ENCODE results near the gene GARRE1.
"Not testable (repeated sequence)": the region's sequence is repeated elsewhere in the genome, so short reads cannot be mapped to it uniquely, and the experiment has no call there.

Gene GARRE1, protein sequence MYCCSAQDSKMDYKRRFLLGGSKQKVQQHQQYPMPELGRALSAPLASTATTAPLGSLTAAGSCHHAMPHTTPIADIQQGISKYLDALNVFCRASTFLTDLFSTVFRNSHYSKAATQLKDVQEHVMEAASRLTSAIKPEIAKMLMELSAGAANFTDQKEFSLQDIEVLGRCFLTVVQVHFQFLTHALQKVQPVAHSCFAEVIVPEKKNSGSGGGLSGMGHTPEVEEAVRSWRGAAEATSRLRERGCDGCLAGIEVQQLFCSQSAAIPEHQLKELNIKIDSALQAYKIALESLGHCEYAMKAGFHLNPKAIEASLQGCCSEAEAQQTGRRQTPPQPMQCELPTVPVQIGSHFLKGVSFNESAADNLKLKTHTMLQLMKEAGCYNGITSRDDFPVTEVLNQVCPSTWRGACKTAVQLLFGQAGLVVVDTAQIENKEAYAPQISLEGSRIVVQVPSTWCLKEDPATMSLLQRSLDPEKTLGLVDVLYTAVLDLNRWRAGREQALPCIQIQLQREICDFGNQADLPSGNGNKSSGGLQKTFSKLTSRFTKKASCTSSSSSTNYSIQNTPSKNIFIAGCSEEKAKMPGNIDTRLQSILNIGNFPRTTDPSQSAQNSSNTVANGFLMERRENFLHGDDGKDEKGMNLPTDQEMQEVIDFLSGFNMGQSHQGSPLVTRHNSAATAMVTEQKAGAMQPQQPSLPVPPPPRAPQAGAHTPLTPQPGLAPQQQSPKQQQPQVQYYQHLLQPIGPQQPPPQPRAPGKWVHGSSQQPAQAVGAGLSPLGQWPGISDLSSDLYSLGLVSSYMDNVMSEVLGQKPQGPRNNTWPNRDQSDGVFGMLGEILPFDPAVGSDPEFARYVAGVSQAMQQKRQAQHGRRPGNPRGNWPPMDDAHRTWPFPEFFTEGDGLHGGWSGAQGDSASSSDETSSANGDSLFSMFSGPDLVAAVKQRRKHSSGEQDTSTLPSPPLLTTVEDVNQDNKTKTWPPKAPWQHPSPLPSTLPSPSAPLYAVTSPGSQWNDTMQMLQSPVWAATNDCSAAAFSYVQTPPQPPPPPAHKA (N-terminal part only)

DNA sequence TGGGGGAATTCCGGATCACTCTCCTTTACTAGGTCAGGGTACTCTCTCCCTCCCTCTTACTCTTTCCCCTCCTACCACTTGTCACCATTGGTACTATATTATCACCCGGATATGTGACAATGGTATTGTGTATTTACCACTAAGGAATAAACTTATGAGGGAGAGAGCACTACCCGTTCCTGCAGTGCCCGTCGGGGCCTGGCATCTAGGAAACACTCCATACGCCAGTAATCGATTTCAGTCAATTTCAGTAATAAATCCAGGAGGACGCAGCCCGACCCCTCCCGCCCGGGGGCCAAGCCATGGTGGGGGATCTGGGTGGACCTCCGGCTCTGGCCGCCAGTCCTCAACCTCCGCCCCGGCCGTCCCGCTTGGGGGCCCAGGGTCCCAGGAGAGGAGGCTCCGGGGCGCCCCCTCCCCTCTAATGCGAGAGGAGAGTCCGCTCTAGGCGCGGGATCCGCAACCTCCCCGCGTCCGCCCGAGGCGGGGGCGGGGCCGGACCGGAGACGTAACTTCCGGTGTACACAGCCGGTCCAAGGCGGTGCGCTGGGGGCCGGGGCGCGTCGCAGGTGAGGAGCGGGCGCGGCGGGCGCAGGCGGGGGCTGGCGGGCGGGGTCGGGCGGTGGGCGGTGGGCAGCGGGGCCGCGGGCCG, at the start of gene GARRE1:
TSS of gene GARRE1 (plus strand) at position 509 of the 652 bp plus-strand sequence. CDS start 45,920 bp downstream, outside the sequence.
- DNase-seq = peak; percentile 92

DNA sequence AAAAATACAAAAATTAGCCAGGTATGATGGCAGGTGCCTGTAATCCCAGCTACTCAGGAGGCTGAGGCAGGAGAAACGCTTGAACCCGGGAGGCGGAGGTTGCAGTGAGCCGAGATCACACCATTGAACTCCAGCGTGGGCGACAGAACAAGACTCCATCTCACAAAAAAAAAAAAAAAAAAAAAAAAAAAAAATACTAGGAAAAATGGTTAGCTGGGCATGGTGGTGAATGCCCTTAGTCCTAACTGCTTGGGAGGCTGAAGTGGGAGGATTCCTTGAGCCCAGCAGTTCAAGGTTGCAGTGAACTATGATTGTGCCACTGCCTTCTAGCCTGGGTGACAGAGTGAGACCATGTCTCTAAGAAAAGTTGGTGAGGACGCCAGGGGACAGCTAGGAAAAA, 49.0 kb upstream of the GARRE1 start:
- not testable (repeated sequence) for DNase-seq

DNA sequence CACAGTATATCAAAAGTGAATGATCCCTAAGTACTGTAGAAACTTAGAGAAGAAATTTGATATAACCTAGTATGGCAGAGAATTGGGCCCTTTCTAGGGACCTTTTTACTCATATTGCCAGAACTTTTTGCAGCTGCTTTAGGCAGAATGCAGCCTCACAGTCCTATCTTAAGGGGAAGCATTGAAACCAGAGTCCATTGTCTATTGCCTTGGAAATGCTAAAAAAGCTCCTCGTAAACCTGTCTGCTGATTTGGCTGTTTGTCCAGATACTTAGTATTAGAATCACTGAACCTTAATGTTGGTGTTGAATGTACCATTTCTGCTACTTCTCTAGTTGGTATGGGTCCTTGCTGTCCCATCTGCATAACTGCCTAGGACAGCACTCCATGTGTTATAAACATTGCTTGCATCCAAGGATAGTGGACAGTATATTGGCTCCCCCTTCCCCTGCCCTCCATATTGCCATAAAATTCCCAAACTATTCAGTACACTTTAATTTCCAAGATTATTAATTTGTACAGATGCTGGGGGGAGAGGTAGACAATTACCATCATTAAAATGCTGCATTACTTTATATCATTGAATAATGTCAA, 46.0 kb upstream of the GARRE1 start:
- DNase-seq = no peak

DNA sequence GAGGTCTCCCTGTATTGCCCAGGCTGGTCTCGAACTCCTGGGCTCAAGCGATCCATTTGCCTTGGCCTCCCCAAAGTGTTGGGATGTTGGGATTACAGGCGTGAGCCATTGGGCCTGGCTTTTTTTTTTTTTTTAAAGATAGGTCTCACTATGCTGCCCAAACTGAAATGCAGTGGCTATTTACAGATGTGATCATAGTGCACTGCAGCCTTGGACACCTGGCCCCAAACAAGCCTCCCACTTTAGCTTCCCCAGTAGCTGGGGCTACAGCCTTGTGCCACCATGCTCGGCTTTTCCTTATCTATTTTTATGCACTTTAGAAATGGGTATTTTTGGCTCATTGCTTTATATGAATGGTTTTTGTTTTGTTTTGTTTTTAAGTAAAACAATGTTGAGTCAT, 44.6 kb upstream of the GARRE1 start:
- DNase-seq = no peak

DNA sequence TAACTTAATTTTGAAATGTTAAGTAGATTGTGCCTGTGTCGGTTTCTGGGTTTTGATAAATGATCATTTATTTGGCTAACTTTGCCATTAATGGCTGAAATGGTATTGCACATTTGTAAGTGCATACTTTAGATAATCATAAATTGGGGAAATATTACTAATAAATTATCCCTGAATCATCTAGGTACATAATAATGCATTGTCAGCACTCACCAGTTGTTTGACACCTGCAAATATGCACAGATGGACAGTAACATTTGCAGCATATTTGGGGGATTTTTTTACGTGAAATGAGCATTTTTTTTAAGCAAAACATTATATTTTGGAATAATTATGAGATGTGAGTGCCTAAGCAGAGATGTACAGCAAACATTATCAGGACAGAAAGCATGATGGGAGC, 41.1 kb upstream of the GARRE1 start:
- no peak for DNase-seq

DNA sequence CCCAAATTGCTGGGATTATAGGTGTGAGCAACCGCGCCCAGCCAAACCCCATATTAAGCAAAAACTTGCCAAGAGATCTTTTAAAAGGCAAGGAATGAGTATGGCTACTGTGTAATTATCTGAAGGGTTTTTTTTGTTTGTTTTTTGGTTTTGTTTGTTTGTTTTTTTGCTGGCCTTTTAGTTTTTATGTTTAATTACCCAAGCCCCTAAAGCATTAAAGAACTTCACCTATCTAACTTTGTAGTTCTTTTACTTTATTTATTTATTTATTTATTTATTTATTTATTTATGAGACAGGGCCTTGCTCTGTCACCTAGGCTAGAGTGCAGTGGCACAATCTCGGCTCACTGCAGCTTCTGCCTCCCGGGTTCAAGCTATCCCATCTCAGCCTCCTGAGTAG, 40.3 kb upstream of the GARRE1 start:
- no peak for DNase-seq

DNA sequence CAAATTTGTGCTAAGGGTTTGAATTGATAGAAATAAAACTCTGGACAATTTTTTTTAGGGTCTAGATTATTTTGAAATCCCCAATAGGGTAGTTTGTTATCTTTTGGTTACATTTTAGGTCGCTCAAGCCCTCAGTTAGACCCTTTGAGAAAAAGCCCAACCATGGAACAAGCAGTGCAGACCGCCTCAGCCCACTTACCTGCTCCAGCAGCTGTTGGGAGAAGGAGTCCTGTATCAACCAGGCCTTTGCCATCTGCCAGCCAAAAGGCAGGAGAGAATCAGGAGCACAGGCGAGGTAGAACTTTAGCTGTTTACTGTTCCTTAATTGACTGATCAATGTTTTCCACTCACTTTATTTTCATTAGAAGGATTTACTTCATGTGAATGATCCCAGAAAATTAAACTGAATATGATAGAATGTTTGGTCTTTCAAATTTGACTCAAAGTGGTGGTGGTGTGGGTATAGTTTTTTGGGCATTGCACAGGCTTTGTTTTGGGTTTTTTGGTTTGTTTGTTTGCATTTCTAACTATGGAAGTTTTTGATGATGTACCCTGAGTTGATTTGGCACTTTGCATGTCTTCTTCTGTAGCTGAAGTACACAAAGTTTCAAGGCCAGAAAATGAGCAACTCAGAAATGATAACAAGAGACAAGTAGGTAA, 39.2 kb upstream of the GARRE1 start:
- DNase-seq = no peak

DNA sequence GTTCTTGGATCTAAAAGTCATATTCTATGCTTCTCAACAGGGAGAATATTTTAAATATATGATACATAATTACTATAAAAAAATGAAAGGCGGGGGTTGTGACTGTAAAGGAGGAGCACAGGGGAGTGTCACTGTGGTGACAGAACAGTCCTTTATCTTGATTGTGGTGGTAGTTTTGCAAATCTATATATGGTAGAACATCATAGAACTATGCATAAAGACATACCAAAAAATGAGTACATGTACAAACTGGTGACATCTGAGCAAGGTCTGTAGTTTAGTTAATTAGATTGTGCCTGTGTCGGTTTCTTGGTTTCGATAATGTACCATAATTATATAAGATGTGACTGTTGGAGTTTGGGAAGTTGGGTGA, 38.7 kb upstream of the GARRE1 start:
- DNase-seq = no peak

DNA sequence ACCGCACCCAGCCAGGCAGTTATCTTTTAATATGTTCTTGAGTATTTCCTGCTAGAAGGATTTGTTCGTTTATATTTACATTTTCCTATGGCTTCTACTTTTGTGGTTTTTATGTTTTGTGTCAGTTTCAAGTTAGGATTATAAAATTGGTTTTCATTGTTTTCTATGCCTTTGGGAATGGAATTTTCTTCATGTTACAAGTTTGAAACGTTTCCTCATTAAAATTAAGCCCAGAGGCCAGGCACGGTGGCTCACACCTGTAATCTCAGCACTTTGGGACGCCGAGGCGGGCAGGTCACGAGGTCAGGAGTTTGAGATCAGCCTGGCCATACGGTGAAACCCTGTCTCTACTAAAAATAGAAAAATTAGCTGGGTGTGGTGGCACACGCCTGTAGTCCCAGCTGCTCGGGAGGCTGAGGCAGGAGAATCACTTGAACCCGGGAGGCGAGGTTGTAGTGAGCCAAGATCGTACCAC, 37.6 kb upstream of the GARRE1 start:
- not testable (repeated sequence) for DNase-seq

DNA sequence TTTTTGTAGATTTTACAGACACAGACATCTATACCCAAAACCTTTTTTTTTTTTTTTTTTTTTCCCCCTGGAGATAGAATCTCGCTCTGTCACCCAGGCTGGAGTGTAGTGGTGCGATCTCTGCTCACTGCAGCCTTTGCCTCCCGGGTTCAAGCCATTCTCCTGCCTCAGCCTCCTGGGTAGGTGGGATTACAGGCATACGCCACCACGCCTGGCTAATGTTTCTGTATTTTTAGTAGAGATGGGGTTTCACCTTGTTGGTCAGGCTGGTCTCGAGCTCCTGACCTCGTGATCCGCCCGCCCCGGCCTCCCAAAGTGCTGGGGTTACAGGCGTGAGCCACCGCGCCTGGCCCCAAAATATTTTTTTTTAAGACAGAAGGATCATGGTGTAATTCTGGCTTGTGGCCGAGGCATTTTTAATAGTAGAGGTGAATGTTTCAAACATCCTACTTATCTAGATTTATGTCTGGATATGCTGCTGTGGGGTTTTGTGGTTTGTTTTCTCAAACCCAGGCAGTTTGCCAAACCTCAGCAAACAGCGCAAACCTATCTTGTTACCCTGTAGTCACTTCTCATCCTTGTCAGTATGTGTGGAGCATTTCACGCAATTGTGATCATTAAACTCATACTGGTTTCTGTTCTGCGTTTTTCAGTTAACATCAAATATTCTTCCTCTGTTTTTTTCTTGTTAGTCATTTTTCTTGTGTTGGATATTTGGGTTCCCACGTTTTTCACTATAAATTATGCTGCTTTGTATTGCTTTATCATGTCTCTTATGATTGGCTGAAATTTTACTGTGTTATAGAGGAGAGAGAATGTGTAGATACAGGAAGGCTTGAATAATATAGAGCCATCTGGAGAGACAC, 36.2 kb upstream of the GARRE1 start:
- DNase-seq = peak; percentile 82

DNA sequence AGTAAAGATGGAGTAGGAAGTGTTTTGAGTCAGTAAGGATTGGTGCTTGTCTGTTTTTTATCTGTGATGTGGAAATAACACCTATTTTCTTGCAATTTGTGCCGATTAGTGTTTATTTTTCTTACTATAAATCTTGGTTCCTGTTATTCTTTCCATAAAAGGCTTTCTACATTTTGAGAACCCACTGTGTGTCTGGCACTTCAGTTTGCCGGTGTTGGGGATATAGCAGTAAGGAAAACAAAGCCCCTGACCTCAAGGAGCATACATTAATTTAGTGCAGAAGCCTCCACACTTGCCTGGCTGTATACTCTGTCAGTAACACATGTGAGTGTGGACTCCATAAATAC, 35.6 kb upstream of the GARRE1 start:
- no peak for DNase-seq

DNA sequence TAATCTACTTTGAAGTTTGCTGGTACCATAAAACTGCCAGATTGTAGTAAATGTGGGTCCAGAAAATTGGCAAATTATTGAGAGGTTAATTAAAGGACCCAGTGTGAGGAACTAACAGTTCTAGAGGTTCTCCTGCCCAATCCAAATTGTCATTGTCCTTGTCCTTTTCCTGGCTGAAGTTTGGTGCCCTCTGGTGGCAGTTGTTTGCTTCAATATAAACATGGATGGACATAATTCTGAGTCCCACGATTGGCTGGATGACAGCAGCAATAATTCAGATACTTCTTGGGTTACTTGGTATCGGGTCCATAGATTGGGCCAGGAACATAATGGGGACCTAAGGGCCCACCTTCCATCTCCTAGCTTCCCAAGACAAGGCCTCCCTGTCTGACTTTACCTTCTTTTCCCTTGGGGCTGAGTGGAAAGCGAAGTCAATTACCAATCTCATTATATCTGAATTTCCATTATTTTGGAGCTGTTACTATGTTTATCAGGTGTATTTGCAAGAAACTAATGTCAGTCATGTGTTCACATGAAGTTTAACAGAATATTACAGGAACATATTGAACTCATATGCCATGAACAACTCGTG, 33.8 kb upstream of the GARRE1 start:
- DNase-seq = peak; percentile 72

DNA sequence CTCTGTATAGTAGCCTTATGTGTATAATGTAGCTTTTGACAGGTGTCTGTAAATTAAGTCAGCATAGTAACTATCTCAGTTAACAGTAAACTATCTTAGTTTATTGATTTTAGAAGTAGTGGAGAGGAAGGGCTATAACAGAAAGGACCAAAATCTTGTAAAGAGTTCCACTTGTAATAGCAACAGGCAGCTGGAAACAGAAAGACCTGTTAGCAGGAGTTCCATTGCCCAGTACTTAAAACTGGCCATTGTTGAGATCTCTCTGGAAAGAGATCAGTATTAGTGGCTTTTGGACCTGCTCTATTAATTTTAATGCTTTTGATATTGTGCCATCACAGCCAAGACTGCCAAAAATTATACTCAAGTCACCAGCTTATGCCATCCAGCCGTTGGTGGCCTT, 32.0 kb upstream of the GARRE1 start:
- DNase-seq = no peak

DNA sequence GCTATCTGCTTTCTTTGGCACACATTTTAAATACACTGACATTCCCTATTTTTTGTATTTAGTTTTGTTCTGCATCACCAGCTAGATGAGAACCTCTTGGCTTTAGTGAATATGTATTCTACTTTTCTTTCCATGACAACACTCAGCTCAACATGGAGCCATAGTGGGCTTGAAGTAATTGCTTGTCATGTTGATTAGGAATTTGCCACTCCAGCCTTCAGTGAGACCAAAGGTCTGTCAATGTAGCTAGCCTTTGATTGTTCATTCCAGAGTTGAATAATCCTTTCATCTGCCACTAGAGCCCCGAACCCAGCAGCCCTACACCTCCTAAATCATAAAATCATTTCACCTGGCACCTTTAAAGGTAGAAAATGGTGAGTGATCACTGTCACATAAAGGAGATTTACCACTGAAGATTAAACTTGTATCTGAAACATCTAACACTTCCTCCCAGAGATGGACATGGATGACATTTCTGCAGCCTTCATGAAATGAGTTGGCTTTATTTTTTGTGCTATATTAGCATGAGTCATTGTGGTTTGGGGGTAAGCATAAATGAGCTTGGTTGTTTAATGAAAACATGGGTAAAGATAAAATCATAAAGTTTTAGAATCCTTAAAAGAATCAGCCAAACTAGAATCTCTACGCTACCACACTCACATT, 29.2 kb upstream of the GARRE1 start:
- no peak for DNase-seq

DNA sequence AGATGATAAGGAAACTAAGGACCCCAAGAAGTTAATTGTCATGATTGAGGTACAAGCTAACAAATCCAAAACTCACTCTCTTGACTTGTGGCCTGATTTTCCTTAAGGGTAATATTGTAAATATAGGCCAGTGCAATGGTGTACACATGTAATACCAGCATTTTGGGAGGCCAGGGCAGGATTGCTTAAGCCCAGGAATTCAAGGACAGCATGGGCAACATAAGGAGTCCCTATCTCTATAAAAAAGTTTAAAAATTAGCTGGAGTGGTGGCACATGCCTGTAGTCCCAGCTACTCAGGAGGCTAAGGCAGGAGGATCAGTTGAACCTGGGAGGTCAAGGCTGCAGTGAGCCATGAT, 28.7 kb upstream of the GARRE1 start:
- DNase-seq = no peak

DNA sequence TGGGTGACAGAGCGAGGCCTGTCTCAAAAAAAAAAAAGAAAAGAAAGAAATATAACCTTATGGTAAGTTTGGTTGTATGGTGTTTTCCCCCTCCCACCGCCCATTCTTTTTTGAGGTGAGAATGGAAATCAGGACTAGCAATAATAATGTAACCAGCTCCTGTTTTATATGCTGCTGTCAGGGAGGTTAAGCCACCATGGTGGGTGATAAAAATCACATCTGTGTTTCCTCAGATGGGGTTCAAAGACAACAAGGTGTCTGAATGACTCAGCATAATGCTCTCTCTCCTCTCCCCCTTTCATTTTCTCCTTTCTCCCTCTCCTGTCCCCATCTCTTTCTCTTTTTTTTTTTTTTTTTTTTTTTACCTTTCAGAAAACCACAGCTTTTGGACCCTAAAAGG, 28.3 kb upstream of the GARRE1 start:
- DNase-seq = no peak

DNA sequence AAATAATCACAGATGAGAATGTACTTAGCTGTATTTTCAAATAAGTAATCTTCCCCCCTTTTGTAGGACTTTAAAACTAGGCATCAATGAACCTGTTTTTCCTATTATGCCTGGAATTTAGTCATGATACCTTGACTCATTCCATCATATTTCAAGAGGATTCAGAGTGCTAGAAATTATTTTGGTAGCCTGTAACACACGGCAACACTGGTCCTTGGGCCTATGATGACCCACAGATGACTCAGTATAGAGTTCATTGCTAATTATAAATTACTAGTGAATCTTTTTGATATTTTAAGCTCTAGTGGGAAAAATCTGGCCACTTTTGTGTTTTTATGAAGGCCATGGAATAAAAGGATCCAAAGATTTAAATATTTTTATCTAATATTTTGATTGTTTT, 26.0 kb upstream of the GARRE1 start:
- DNase-seq = no peak

DNA sequence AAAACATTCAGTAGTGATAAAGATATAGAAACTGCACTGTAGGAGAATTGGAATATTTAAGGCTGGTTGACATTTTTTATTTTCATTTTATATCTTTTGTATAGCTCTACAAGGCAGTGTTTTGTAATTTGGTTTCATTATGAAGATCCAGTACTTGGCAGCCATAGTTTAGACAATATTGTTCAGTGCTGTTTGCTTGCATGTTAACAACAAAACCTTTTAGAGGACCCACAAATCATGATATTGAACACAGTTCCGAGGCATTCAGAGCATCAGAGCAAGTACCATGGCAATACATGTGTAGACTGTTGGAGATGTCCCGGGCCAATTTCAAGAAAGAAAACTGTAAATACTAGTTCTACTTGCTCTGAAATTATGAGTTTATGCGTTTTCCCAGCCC, 25.6 kb upstream of the GARRE1 start:
- DNase-seq = no peak

DNA sequence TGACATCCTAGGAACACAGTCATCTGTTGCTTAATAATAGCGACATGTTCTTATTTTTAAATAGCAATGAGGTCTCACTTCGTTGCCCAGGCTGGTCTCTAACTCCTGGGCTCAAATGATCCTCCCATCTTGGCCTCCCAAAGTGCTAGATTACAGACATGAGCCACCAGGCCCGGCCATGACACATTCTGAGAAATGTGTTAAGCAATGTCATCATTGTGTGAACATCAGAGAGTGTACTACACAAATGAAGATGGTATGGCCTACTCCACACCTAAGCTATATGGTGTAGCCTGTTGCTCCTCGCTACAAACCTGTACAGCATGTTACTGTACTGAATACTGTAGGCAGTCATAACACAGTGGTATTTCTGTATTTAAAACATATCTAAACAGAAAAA, 24.6 kb upstream of the GARRE1 start:
- no peak for DNase-seq

DNA sequence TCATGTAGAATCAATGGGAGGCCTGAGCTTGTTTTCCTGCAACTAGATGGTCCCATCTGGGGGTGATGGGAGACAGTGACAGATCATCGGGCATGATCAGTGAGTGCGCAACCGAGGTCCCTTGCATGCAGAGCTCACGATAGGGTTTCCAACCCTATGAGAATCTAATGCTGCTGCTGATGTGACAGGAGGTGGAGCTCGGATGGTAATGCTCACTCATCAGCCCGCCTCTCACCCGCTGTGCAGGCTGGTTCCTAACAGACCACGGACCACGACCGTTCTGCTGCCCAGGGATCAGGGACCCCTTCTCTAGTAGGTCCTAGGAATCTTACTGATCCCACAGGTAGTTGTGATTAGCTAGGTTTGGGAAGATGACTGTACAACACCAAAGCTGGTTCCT, 23.5 kb upstream of the GARRE1 start:
- DNase-seq = no peak

Data from CD4-positive, alpha-beta T cell treated with Interleukin-6 for 4 hours (primary cell).